SJSA1 (cell line): Measurements from ENCODE around the gene ZC3H4. TPM values are rescaled to one million over a fixed set of nuclear protein-coding genes. Genes with fewer than 3 reads are reported as not detected.

Experiments used
- DNase-seq, 2 experiments: peaks; one replicate each; pipeline ENCODE4 v3.0.0-alpha.2; 2015 to 2020; ENCODE audit warnings: low spot score in 2 of 2, low read depth in 1 of 2
- H3K27ac ChIP-seq: fragments of 250-450 bp; sonication (Bioruptor Pico); 2 replicates; pipeline ENCODE4 v1.5.1; 2020; ENCODE audit warnings: mild to moderate bottlenecking, moderate library complexity
- H3K27me3 ChIP-seq: fragments of 250-450 bp; sonication (Bioruptor Pico); replicated peaks from 2 replicates; pipeline ENCODE4 v1.5.1; 2020; ENCODE audit warnings: mild to moderate bottlenecking, moderate library complexity
- H3K36me3 ChIP-seq: fragments of 250-450 bp; sonication (Bioruptor Pico); 2 replicates; pipeline ENCODE4 v1.5.1; 2020; ENCODE audit warnings: mild to moderate bottlenecking
- H3K4me1 ChIP-seq: fragments of 250-450 bp; sonication (Bioruptor Pico); replicated peaks from 2 replicates; pipeline ENCODE4 v1.6.1; 2021; ENCODE audit warnings: mild to moderate bottlenecking
- H3K4me3 ChIP-seq: fragments of 250-450 bp; sonication (Bioruptor Pico); 2 replicates; pipeline ENCODE4 v1.5.1; 2020; ENCODE audit warnings: mild to moderate bottlenecking
- H3K9me3 ChIP-seq: fragments of 250-450 bp; sonication (Bioruptor Pico); replicated peaks from 2 replicates; pipeline ENCODE4 v1.5.1; 2020; ENCODE audit warnings: mild to moderate bottlenecking
- total RNA-seq: library from RNA; depleted of rRNA; stranded (reverse); fragments of >200 nt; shearing (Covaris generic); gene quantifications from 2 replicates; pipeline ENCODE4 v1.2.3, GENCODE V29; 2014

ZC3H4 gene
- total RNA-seq, 1 experiment from 2014 or later: 11.1 TPM

GRCh38 chr19:47125669-47125938 is 12.0 kb upstream of the ZC3H4 start:
- Histone ChIP-seq H3K4me1 (peaks cover 27% of the 10 kb centered on the region), H3K9me3 (no peaks in the 10 kb centered on the region), H3K27ac (no peak overlapping the region), H3K27me3 (no peaks in the 10 kb centered on the region), H3K36me3 (no peaks in the 10 kb centered on the region), H3K4me3 (no peak overlapping the region)
- DNase-seq: no peak

- H3K9me3 ChIP-seq: no peaks in the 10 kb centered on the region
- no peaks in the 10 kb centered on the region for H3K36me3 ChIP-seq
- no peak overlapping the region for H3K27ac ChIP-seq
- peak; percentile 47 to 75 for DNase-seq
- no peak overlapping the region for H3K4me3 ChIP-seq
- peaks cover 29% of the 10 kb centered on the region for H3K4me1 ChIP-seq
- no peaks in the 10 kb centered on the region for H3K27me3 ChIP-seq
Measured at GRCh38 chr19:47124937-47125668, 11.5 kb upstream of the ZC3H4 start.

- Histone ChIP-seq H3K27me3 (no peaks in the 10 kb centered on the region), H3K4me3 (no peak overlapping the region), H3K9me3 (no peaks in the 10 kb centered on the region), H3K27ac (peak overlapping the region; percentile 91), H3K4me1 (peaks cover 29% of the 10 kb centered on the region), H3K36me3 (no peaks in the 10 kb centered on the region)
- DNase-seq: no peak
Measured at GRCh38 chr19:47123406-47123805, 9.8 kb upstream of the ZC3H4 start.

GRCh38 chr19:47122359-47123335 is 9.1 kb upstream of the ZC3H4 start:
- no peaks in the 10 kb centered on the region for H3K27me3 ChIP-seq
- no peaks in the 10 kb centered on the region for H3K9me3 ChIP-seq
- peak; percentile 93 to 96 for DNase-seq
- no peaks in the 10 kb centered on the region for H3K36me3 ChIP-seq
- H3K27ac ChIP-seq: peak overlapping the region; percentile 91
- H3K4me3 ChIP-seq: no peak overlapping the region
- H3K4me1 ChIP-seq: peaks cover 29% of the 10 kb centered on the region

GRCh38 chr19:47120470-47121067 is 7.0 kb upstream of the ZC3H4 start:
- Histone ChIP-seq H3K4me3 (no peak overlapping the region), H3K27ac (peak overlapping the region; percentile 9; the same call in 1 of the 2 replicates), H3K9me3 (no peaks in the 10 kb centered on the region), H3K4me1 (peaks cover 29% of the 10 kb centered on the region), H3K36me3 (no peaks in the 10 kb centered on the region), H3K27me3 (no peaks in the 10 kb centered on the region)
- no peak for DNase-seq

- DNase-seq: no peak
- no peaks in the 10 kb centered on the region for H3K9me3 ChIP-seq
Measured at GRCh38 chr19:47113850-47114651, 475 bp upstream of the ZC3H4 start.

GRCh38 chr19:47112166-47112996 is 1.2 kb downstream of the ZC3H4 start:
- peaks cover 36% of the 10 kb centered on the region for H3K36me3 ChIP-seq
- peak overlapping the region; percentile 58 for H3K4me3 ChIP-seq
- no peaks in the 10 kb centered on the region for H3K9me3 ChIP-seq
- no peaks in the 10 kb centered on the region for H3K27me3 ChIP-seq
- peak overlapping the region; percentile 99 for H3K27ac ChIP-seq
- DNase-seq: peak; percentile 73 to 92
- H3K4me1 ChIP-seq: peaks cover 38% of the 10 kb centered on the region

More at GRCh38 chr19:47113850-47114651, 475 bp upstream of the ZC3H4 start:
- Histone ChIP-seq H3K4me3 (peak overlapping the region; percentile 58), H3K27me3 (no peaks in the 10 kb centered on the region), H3K27ac (peak overlapping the region; percentile 99), H3K4me1 (peaks cover 21% of the 10 kb centered on the region), H3K36me3 (peaks cover 27% of the 10 kb centered on the region)

GRCh38 chr19:47111682-47112165 is 1.9 kb downstream of the ZC3H4 start:
- Histone ChIP-seq H3K4me1 (peaks cover 44% of the 10 kb centered on the region), H3K4me3 (peak overlapping the region; percentile 58), H3K27me3 (no peaks in the 10 kb centered on the region), H3K9me3 (no peaks in the 10 kb centered on the region), H3K27ac (peak overlapping the region; percentile 99), H3K36me3 (peaks cover 36% of the 10 kb centered on the region)
- DNase-seq: no peak

GRCh38 chr19:47111006-47111621 is 2.5 kb downstream of the ZC3H4 start:
- no peaks in the 10 kb centered on the region for H3K27me3 ChIP-seq
- H3K4me3 ChIP-seq: peak overlapping the region; percentile 58
- no peaks in the 10 kb centered on the region for H3K9me3 ChIP-seq
- DNase-seq: peak in 1 of 2 experiments; percentile 50
- peak overlapping the region; percentile 99 for H3K27ac ChIP-seq
- H3K4me1 ChIP-seq: peaks cover 48% of the 10 kb centered on the region
- H3K36me3 ChIP-seq: peaks cover 41% of the 10 kb centered on the region

- Histone ChIP-seq H3K9me3 (no peaks in the 10 kb centered on the region), H3K4me1 (peaks cover 48% of the 10 kb centered on the region), H3K27me3 (no peaks in the 10 kb centered on the region), H3K27ac (peak overlapping the region; percentile 99), H3K36me3 (peaks cover 46% of the 10 kb centered on the region), H3K4me3 (peak overlapping the region; percentile 58)
- peak in 1 of 2 experiments; percentile 27 for DNase-seq
Measured at GRCh38 chr19:47110521-47111005, 3.0 kb downstream of the ZC3H4 start.

GRCh38 chr19:47109541-47110375 is 3.8 kb downstream of the ZC3H4 start:
- Histone ChIP-seq H3K4me3 (peak overlapping the region; percentile 58), H3K27me3 (no peaks in the 10 kb centered on the region), H3K36me3 (peaks cover 54% of the 10 kb centered on the region), H3K27ac (peak overlapping the region; percentile 99), H3K4me1 (peaks cover 48% of the 10 kb centered on the region), H3K9me3 (no peaks in the 10 kb centered on the region)
- DNase-seq: peak in 1 of 2 experiments; percentile 56
